HEK293 (cell line): ENCODE data around the gene CHCHD6.

Experiments used
- CTCF ChIA-PET: fragments of 350-600 bp; formaldehyde crosslinking; extraction: SDS; loops from one replicate; lab custom pipeline; 2021; ENCODE audit warnings: antibody characterized with exemption; lab: Yijun Ruan, JAX
- POLR2A ChIA-PET: fragments of 300-600 bp; formaldehyde crosslinking; extraction: SDS; loops from one replicate; lab custom pipeline; 2020; ENCODE audit warnings: antibody characterized with exemption, inconsistent platforms; lab: Yijun Ruan, JAX
- H3K27ac ChIP-seq: fragments of 200-500 bp; sonication (Bioruptor generic); 2 replicates; pipeline ENCODE4 v1.5.1; 2014; ENCODE audit warnings: low read depth, low read length, control low read depth, inconsistent platforms; ENCODE audit errors: extremely low read depth
- H3K36me3 ChIP-seq, 2 experiments: fragments of 200-500 bp in 1 of 2; sonication (Bioruptor generic) in 1 of 2; 1 replicate in 1 of 2; 2 replicates in 1 of 2; pipeline ENCODE4 v1.5.1; 2014 to 2017; ENCODE audit warnings: inconsistent platforms in 2 of 2, low read length in 2 of 2; ENCODE audit not compliant: control insufficient read depth in 2 of 2, insufficient read depth in 1 of 2
- H3K4me1 ChIP-seq: fragments of 200-500 bp; sonication (Bioruptor generic); 2 replicates; pipeline ENCODE4 v1.5.1; 2014; ENCODE audit warnings: mild to moderate bottlenecking, low read length, inconsistent platforms; ENCODE audit not compliant: control insufficient read depth, insufficient read depth
- H3K4me3 ChIP-seq: 2 replicates; pipeline ENCODE4 v1.5.1; 2011; ENCODE audit warnings: low read depth, mild to moderate bottlenecking, control low read depth, low read length, moderate library complexity
- H3K9me3 ChIP-seq: fragments of 200-500 bp; sonication (Bioruptor generic); 2 replicates; pipeline ENCODE4 v1.5.1; 2014; ENCODE audit warnings: low read depth, low read length, inconsistent platforms; ENCODE audit not compliant: control insufficient read depth, insufficient read depth
- HOXA7 ChIP-seq: sonication (generic); formaldehyde crosslinking; IDR thresholded peaks from 2 replicates; pipeline ENCODE4 v1.8.1; 2022; ENCODE audit warnings: missing genetic modification reagents, borderline replicate concordance
- IKZF3 ChIP-seq: fragments of 450-650 bp; IDR thresholded peaks from 2 replicates; pipeline ENCODE4 v1.5.0; 2018; ENCODE audit warnings: missing biosample characterization, mild to moderate bottlenecking, missing genetic modification characterization, moderate library complexity
- PRDM1 ChIP-seq: fragments of 450-650 bp; formaldehyde crosslinking; IDR thresholded peaks from 2 replicates; pipeline ENCODE4; 2016; ENCODE audit warnings: missing biosample characterization, missing genetic modification characterization
- YY2 ChIP-seq: fragments of 450-650 bp; formaldehyde crosslinking; IDR thresholded peaks from 2 replicates; pipeline ENCODE4 v1.5.1; 2016; ENCODE audit warnings: missing biosample characterization, missing genetic modification characterization
- ZFP37 ChIP-seq: fragments of 450-650 bp; formaldehyde crosslinking; IDR thresholded peaks from 2 replicates; pipeline ENCODE4 v1.5.1; 2016; ENCODE audit warnings: missing biosample characterization, missing genetic modification characterization
- ZIC2 ChIP-seq: fragments of 450-650 bp; formaldehyde crosslinking; IDR thresholded peaks from 2 replicates; pipeline ENCODE4 v1.5.1; 2016; ENCODE audit warnings: missing biosample characterization, missing genetic modification characterization
- ZNF16 ChIP-seq: fragments of 450-650 bp; formaldehyde crosslinking; IDR thresholded peaks from 2 replicates; pipeline ENCODE4 v1.5.1; 2016; ENCODE audit warnings: low read depth, missing biosample characterization, missing genetic modification characterization
- ZNF174 ChIP-seq: fragments of 450-650 bp; formaldehyde crosslinking; IDR thresholded peaks from 2 replicates; pipeline ENCODE4 v1.5.0; 2017; ENCODE audit warnings: missing biosample characterization, mild to moderate bottlenecking, missing genetic modification characterization
- ZNF239 ChIP-seq: fragments of 450-650 bp; formaldehyde crosslinking; IDR thresholded peaks from 2 replicates; pipeline ENCODE4 v1.5.1; 2016; ENCODE audit warnings: missing biosample characterization, missing genetic modification characterization
- ZNF354C ChIP-seq: fragments of 450-650 bp; formaldehyde crosslinking; IDR thresholded peaks from 2 replicates; pipeline ENCODE4 v1.5.1; 2016; ENCODE audit warnings: missing biosample characterization, missing genetic modification characterization, low read depth, borderline replicate concordance
- ZNF621 ChIP-seq: fragments of 450-650 bp; formaldehyde crosslinking; IDR thresholded peaks from 2 replicates; pipeline ENCODE4 v1.5.1; 2017; ENCODE audit warnings: missing biosample characterization, missing genetic modification characterization
- TF ChIP-seq, protein P1 (sequence below): fragments of 450-650 bp; formaldehyde crosslinking; IDR thresholded peaks from 2 replicates; pipeline ENCODE4 v1.5.1; 2016; ENCODE audit warnings: missing biosample characterization, missing genetic modification characterization
- TF ChIP-seq, protein P2 (sequence below): fragments of 450-650 bp; formaldehyde crosslinking; IDR thresholded peaks from 2 replicates; pipeline ENCODE4 v1.5.1; 2016; ENCODE audit warnings: missing biosample characterization, missing genetic modification characterization
- TF ChIP-seq, protein P3 (sequence below): fragments of 450-650 bp; formaldehyde crosslinking; IDR thresholded peaks from 2 replicates; pipeline ENCODE4 v1.5.1; 2016; ENCODE audit warnings: missing biosample characterization, missing genetic modification characterization, borderline replicate concordance
- TF ChIP-seq, protein P4 (sequence below): fragments of 450-650 bp; formaldehyde crosslinking; IDR thresholded peaks from 2 replicates; pipeline ENCODE4 v1.5.1; 2016; ENCODE audit warnings: missing biosample characterization, missing genetic modification characterization
- TF ChIP-seq, protein P5 (sequence below): fragments of 450-650 bp; formaldehyde crosslinking; conservative IDR thresholded peaks from 2 replicates; pipeline ENCODE4 v1.5.1; 2016; ENCODE audit warnings: low read depth, missing biosample characterization, missing genetic modification characterization

Gene CHCHD6

DNA sequence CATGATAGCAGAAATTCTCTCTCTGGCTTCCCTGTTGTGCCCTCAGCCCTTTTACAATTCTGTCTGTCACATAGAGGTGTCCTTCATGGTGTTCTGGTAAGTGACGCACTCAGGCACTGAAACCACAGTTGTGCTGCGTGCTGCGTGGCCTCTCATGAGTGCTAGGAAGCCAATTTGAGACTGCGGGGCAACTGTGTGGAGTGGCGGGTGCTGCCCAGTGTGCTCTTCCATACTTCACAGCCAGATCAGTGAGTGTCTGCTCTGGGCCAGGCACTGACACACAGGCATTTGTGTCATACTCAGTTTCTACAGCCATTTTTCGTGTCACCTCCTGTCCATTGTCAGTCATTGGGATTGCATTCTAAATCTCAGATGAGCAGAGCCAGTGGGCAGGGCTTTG is 145.7 kb downstream of the CHCHD6 start:
- POLR2A ChIA-PET: no interaction called here

More for the DNA sequence above, 145.7 kb downstream of the CHCHD6 start:
- H3K4me1 ChIP-seq: no peaks in the 10 kb centered on the region
- CTCF ChIA-PET: no interaction called here
- TF ChIP-seq ZNF239 (tag by site-specific recombination): no peak
- TF ChIP-seq, protein P1, sequence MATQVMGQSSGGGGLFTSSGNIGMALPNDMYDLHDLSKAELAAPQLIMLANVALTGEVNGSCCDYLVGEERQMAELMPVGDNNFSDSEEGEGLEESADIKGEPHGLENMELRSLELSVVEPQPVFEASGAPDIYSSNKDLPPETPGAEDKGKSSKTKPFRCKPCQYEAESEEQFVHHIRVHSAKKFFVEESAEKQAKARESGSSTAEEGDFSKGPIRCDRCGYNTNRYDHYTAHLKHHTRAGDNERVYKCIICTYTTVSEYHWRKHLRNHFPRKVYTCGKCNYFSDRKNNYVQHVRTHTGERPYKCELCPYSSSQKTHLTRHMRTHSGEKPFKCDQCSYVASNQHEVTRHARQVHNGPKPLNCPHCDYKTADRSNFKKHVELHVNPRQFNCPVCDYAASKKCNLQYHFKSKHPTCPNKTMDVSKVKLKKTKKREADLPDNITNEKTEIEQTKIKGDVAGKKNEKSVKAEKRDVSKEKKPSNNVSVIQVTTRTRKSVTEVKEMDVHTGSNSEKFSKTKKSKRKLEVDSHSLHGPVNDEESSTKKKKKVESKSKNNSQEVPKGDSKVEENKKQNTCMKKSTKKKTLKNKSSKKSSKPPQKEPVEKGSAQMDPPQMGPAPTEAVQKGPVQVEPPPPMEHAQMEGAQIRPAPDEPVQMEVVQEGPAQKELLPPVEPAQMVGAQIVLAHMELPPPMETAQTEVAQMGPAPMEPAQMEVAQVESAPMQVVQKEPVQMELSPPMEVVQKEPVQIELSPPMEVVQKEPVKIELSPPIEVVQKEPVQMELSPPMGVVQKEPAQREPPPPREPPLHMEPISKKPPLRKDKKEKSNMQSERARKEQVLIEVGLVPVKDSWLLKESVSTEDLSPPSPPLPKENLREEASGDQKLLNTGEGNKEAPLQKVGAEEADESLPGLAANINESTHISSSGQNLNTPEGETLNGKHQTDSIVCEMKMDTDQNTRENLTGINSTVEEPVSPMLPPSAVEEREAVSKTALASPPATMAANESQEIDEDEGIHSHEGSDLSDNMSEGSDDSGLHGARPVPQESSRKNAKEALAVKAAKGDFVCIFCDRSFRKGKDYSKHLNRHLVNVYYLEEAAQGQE (tag by site-specific recombination): no peak
- TF ChIP-seq, protein P2, sequence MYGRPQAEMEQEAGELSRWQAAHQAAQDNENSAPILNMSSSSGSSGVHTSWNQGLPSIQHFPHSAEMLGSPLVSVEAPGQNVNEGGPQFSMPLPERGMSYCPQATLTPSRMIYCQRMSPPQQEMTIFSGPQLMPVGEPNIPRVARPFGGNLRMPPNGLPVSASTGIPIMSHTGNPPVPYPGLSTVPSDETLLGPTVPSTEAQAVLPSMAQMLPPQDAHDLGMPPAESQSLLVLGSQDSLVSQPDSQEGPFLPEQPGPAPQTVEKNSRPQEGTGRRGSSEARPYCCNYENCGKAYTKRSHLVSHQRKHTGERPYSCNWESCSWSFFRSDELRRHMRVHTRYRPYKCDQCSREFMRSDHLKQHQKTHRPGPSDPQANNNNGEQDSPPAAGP: no peak
- no peak for TF ChIP-seq ZFP37 (tag by site-specific recombination)
- no peak for TF ChIP-seq ZNF16 (tag by site-specific recombination)
- TF ChIP-seq, protein P3, sequence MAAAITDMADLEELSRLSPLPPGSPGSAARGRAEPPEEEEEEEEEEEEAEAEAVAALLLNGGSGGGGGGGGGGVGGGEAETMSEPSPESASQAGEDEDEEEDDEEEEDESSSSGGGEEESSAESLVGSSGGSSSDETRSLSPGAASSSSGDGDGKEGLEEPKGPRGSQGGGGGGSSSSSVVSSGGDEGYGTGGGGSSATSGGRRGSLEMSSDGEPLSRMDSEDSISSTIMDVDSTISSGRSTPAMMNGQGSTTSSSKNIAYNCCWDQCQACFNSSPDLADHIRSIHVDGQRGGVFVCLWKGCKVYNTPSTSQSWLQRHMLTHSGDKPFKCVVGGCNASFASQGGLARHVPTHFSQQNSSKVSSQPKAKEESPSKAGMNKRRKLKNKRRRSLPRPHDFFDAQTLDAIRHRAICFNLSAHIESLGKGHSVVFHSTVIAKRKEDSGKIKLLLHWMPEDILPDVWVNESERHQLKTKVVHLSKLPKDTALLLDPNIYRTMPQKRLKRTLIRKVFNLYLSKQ (tag by site-specific recombination): no peak
- TF ChIP-seq, protein P4, sequence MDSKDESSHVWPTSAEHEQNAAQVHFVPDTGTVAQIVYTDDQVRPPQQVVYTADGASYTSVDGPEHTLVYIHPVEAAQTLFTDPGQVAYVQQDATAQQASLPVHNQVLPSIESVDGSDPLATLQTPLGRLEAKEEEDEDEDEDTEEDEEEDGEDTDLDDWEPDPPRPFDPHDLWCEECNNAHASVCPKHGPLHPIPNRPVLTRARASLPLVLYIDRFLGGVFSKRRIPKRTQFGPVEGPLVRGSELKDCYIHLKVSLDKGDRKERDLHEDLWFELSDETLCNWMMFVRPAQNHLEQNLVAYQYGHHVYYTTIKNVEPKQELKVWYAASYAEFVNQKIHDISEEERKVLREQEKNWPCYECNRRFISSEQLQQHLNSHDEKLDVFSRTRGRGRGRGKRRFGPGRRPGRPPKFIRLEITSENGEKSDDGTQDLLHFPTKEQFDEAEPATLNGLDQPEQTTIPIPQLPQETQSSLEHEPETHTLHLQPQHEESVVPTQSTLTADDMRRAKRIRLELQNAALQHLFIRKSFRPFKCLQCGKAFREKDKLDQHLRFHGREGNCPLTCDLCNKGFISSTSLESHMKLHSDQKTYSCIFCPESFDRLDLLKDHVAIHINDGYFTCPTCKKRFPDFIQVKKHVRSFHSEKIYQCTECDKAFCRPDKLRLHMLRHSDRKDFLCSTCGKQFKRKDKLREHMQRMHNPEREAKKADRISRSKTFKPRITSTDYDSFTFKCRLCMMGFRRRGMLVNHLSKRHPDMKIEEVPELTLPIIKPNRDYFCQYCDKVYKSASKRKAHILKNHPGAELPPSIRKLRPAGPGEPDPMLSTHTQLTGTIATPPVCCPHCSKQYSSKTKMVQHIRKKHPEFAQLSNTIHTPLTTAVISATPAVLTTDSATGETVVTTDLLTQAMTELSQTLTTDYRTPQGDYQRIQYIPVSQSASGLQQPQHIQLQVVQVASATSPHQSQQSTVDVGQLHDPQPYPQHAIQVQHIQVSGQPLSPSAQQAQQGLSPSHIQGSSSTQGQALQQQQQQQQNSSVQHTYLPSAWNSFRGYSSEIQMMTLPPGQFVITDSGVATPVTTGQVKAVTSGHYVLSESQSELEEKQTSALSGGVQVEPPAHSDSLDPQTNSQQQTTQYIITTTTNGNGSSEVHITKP: no peak
- TF ChIP-seq YY2 (tag by site-specific recombination): no peak
- TF ChIP-seq ZNF354C: no peak
- no peak for TF ChIP-seq ZIC2 (tag by site-specific recombination)
- no peak for TF ChIP-seq ZNF621 (tag by site-specific recombination)
- no peak for TF ChIP-seq PRDM1
- TF ChIP-seq HOXA7 (CRISPR knock-in tag): no peak
- TF ChIP-seq, protein P5, sequence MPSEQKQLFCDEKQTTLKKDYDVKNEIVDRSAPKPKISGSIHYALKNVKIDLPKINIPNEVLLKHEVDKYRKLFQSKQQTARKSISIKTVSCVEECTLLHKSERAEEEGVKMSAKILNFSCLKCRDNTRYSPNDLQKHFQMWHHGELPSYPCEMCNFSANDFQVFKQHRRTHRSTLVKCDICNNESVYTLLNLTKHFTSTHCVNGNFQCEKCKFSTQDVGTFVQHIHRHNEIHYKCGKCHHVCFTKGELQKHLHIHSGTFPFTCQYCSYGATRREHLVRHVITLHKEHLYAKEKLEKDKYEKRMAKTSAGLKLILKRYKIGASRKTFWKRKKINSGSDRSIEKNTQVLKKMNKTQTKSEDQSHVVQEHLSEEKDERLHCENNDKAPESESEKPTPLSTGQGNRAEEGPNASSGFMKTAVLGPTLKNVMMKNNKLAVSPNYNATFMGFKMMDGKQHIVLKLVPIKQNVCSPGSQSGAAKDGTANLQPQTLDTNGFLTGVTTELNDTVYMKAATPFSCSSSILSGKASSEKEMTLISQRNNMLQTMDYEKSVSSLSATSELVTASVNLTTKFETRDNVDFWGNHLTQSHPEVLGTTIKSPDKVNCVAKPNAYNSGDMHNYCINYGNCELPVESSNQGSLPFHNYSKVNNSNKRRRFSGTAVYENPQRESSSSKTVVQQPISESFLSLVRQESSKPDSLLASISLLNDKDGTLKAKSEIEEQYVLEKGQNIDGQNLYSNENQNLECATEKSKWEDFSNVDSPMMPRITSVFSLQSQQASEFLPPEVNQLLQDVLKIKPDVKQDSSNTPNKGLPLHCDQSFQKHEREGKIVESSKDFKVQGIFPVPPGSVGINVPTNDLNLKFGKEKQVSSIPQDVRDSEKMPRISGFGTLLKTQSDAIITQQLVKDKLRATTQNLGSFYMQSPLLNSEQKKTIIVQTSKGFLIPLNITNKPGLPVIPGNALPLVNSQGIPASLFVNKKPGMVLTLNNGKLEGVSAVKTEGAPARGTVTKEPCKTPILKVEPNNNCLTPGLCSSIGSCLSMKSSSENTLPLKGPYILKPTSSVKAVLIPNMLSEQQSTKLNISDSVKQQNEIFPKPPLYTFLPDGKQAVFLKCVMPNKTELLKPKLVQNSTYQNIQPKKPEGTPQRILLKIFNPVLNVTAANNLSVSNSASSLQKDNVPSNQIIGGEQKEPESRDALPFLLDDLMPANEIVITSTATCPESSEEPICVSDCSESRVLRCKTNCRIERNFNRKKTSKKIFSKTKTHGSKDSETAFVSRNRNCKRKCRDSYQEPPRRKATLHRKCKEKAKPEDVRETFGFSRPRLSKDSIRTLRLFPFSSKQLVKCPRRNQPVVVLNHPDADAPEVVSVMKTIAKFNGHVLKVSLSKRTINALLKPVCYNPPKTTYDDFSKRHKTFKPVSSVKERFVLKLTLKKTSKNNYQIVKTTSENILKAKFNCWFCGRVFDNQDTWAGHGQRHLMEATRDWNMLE (tag by site-specific recombination): no peak
- TF ChIP-seq IKZF3: no peak
- no peak for TF ChIP-seq ZNF174 (tag by site-specific recombination)
- TF ChIP-seq, all 188 proteins: peak for 0
- no peak overlapping the region for H3K27ac ChIP-seq
- H3K4me3 ChIP-seq: no peak overlapping the region
- H3K9me3 ChIP-seq: no peaks in the 10 kb centered on the region
- H3K36me3 ChIP-seq: no peaks in the 10 kb centered on the region
